ENCODE measurements around the gene KCNMB2.

DNA sequence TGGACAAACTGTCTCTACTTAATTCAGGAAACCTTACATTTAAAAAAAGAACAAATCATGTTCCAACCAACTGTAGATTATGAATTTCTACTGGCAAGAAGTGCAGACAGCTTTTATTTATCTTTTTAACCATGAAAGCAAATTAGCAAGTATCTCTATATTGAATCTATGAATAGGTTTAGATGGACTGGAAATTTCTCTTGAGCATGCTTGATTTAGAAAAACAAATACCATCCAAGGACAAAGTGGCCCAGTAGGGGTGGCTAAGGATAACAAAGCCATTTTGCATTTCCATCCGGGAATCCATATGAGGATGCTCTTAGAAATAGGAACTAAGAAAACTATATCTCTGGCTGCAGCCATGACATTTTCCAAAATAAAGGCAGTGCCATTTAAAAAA lies 150.6 kb downstream of the KCNMB2 start:
- TF ChIP-seq, protein P1, sequence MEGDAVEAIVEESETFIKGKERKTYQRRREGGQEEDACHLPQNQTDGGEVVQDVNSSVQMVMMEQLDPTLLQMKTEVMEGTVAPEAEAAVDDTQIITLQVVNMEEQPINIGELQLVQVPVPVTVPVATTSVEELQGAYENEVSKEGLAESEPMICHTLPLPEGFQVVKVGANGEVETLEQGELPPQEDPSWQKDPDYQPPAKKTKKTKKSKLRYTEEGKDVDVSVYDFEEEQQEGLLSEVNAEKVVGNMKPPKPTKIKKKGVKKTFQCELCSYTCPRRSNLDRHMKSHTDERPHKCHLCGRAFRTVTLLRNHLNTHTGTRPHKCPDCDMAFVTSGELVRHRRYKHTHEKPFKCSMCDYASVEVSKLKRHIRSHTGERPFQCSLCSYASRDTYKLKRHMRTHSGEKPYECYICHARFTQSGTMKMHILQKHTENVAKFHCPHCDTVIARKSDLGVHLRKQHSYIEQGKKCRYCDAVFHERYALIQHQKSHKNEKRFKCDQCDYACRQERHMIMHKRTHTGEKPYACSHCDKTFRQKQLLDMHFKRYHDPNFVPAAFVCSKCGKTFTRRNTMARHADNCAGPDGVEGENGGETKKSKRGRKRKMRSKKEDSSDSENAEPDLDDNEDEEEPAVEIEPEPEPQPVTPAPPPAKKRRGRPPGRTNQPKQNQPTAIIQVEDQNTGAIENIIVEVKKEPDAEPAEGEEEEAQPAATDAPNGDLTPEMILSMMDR (optimal IDR thresholded peaks at IDR 0.05 in 1 of 3, IDR thresholded peaks at IDR 0.05 in 1 of 3, conservative IDR thresholded peaks at IDR 0.05 in 1 of 3; ENCODE audit: extremely low read depth in 1 of 3, insufficient read depth in 2 of 3, low read length in 3 of 3): no peak
- TF ChIP-seq EZH2 (IDR thresholded peaks at IDR 0.05; ENCODE audit: low read length): no peak

Measured in keratinocyte (primary cell).